M059J (cell line): ENCODE results near the gene LTB4R. TPM values are rescaled to one million over a fixed set of nuclear protein-coding genes. Genes with fewer than 3 reads are reported as not detected.

ENCODE experiments used
- total RNA-seq: library from RNA; depleted of rRNA; stranded (reverse); fragments of >200 nt; shearing (Covaris generic); gene quantifications from 2 replicates; pipeline ENCODE4 v1.2.3, GENCODE V29; 2014; rRNA removed

Gene LTB4R
- total RNA-seq, 1 experiment from 2014 or later, result 1.9 TPM

Other genes starting within 250 kb of the LTB4R start
- gene CPNE6, start 239.9 kb upstream of the LTB4R start, total RNA-seq, result not detected in 2 replicates
- gene PCK2, start 217.2 kb upstream of the LTB4R start, total RNA-seq, result 3.5 and 15.6 TPM in 2 replicates
- 67.7 and 78.7 TPM in 2 replicates for gene DCAF11, start 196.7 kb upstream of the LTB4R start, total RNA-seq
- 1.3 and 4.9 TPM in 2 replicates for gene NRL, start 196.6 kb upstream of the LTB4R start, total RNA-seq
- 0.27 TPM in 1 of 2 replicates, not detected in the other for gene FITM1, start 180.8 kb upstream of the LTB4R start, total RNA-seq
- 358 and 437 TPM in 2 replicates for gene PSME1, start 175.3 kb upstream of the LTB4R start, total RNA-seq
- 30.1 and 30.6 TPM in 2 replicates for gene EMC9, start 169.9 kb upstream of the LTB4R start, total RNA-seq
- gene PSME2, start 164.9 kb upstream of the LTB4R start, total RNA-seq, result 342 and 389 TPM in 2 replicates
- gene RNF31, start 164.0 kb upstream of the LTB4R start, total RNA-seq, result 64.9 and 68.0 TPM in 2 replicates
- gene IRF9, start 150.2 kb upstream of the LTB4R start, total RNA-seq, result 153 and 160 TPM in 2 replicates
- gene REC8, start 139.4 kb upstream of the LTB4R start, total RNA-seq, result 1.3 and 4.8 TPM in 2 replicates
- gene IPO4, start 122.7 kb upstream of the LTB4R start, total RNA-seq, result 26.8 and 141 TPM in 2 replicates
- gene TM9SF1, start 116.1 kb upstream of the LTB4R start, total RNA-seq, result 132 and 141 TPM in 2 replicates
- gene TSSK4, start 105.8 kb upstream of the LTB4R start, total RNA-seq, result not detected in 2 replicates
- gene CHMP4A, start 98.0 kb upstream of the LTB4R start, total RNA-seq, result 36.5 and 44.8 TPM in 2 replicates
- gene MDP1, start 95.4 kb upstream of the LTB4R start, total RNA-seq, result 16.9 and 23.4 TPM in 2 replicates
- 335 and 388 TPM in 2 replicates for gene NEDD8, start 79.1 kb upstream of the LTB4R start, total RNA-seq
- gene GMPR2, start 78.6 kb upstream of the LTB4R start, total RNA-seq, result 85.6 and 114 TPM in 2 replicates
- 45.9 and 58.1 TPM in 2 replicates for gene TINF2, start 68.9 kb upstream of the LTB4R start, total RNA-seq
- 0.05 and 0.12 TPM in 2 replicates for gene TGM1, start 48.3 kb upstream of the LTB4R start, total RNA-seq
- 15.4 and 17.7 TPM in 2 replicates for gene RABGGTA, start 39.9 kb upstream of the LTB4R start, total RNA-seq
- 15.4 and 20.9 TPM in 2 replicates for gene DHRS1, start 11.7 kb upstream of the LTB4R start, total RNA-seq
- gene NOP9, start 11.7 kb upstream of the LTB4R start, total RNA-seq, result 8.9 and 14.0 TPM in 2 replicates
- gene CIDEB, start 3.5 kb upstream of the LTB4R start, total RNA-seq, result not detected in 2 replicates
- gene LTB4R2, start 1.4 kb upstream of the LTB4R start, total RNA-seq, result 0.64 and 1.2 TPM in 2 replicates
- not detected in 2 replicates for gene ADCY4, start 23.6 kb downstream of the LTB4R start, total RNA-seq
- gene RIPK3, start 28.5 kb downstream of the LTB4R start, total RNA-seq, result not detected in 2 replicates
- 0.37 and 0.44 TPM in 2 replicates for gene NFATC4, start 56.7 kb downstream of the LTB4R start, total RNA-seq
- gene NYNRIN, start 87.5 kb downstream of the LTB4R start, total RNA-seq, result not detected in 2 replicates
- 0.15 and 1.2 TPM in 2 replicates for gene CBLN3, start 118.2 kb downstream of the LTB4R start, total RNA-seq
- gene KHNYN, start 118.5 kb downstream of the LTB4R start, total RNA-seq, result 12.9 and 18.4 TPM in 2 replicates
- 12.4 and 13.2 TPM in 2 replicates for gene SDR39U1, start 131.3 kb downstream of the LTB4R start, total RNA-seq
- not detected in 2 replicates for gene CMA1, start 196.8 kb downstream of the LTB4R start, total RNA-seq